C4-2B (cell line): ENCODE data around the gene CDC42BPB.

Experiments
- ZFX ChIP-seq: fragments of 450-650 bp; IDR thresholded peaks from 2 replicates; pipeline ENCODE4 v1.6.1; 2017
- TF ChIP-seq, protein P1 (sequence below): fragments of 450-650 bp; conservative IDR thresholded peaks from 2 replicates; pipeline ENCODE4 v1.5.1; 2017; ENCODE audit warnings: mild to moderate bottlenecking

DNA sequence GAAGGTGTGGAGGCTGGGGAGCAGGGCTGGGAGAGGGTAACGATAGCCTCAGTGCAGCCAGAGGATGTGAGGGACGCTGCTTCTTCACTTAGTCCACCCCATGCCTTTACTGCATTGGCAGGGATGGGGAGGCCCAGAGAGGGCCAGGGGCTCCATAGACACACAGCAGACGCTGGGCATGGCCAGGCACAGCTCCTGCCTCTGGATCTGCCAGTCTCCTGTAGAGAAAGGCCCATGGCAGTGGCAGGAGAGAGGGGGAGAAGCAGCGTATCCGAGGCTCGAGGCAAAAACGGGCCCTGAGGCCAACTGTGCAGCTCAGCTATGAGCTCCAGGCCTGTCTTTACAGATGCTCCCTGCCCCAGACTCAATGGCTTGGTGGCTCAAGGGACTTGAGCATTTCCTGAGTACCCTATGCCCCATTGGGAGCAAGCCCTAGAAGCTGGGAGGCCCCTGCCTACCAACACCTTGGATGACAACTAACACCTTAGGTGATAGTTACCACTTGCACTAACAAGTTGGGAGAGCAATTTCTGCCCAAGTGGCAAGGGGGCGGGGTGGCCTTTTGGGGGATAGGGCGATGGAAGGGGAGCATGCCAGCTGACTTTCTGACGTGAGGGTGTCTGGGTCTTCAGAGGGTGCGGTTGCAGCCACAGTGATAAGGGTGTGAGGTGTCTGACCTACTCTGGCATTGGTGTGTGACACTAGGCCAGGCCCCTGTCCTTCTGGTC is 21.7 kb upstream of the CDC42BPB start:
- TF ChIP-seq, protein P1, sequence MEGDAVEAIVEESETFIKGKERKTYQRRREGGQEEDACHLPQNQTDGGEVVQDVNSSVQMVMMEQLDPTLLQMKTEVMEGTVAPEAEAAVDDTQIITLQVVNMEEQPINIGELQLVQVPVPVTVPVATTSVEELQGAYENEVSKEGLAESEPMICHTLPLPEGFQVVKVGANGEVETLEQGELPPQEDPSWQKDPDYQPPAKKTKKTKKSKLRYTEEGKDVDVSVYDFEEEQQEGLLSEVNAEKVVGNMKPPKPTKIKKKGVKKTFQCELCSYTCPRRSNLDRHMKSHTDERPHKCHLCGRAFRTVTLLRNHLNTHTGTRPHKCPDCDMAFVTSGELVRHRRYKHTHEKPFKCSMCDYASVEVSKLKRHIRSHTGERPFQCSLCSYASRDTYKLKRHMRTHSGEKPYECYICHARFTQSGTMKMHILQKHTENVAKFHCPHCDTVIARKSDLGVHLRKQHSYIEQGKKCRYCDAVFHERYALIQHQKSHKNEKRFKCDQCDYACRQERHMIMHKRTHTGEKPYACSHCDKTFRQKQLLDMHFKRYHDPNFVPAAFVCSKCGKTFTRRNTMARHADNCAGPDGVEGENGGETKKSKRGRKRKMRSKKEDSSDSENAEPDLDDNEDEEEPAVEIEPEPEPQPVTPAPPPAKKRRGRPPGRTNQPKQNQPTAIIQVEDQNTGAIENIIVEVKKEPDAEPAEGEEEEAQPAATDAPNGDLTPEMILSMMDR = no peak
- TF ChIP-seq ZFX = no peak
